Chondrocyte (in vitro differentiated cells): ENCODE results near the gene RARRES2. TPM values are rescaled to one million over a fixed set of nuclear protein-coding genes. Genes with fewer than 3 reads are reported as not detected.

Experiments used
- DNase-seq: peaks from one replicate; pipeline ENCODE4 v3.0.0; 2021; ENCODE audit warnings: mixed read lengths, low spot score
- H3K27ac Mint-ChIP-seq: one replicate; pipeline ENCODE4 v1.8.0; 2021; ENCODE audit warnings: mild to moderate bottlenecking, moderate library complexity, mixed read lengths; ENCODE audit not compliant: unreplicated experiment
- H3K27me3 Mint-ChIP-seq: 2 replicates; pipeline ENCODE4 v1.8.0; 2021; ENCODE audit warnings: low read depth, mixed read lengths
- H3K36me3 Mint-ChIP-seq: 2 replicates; pipeline ENCODE4 v1.8.0; 2021; ENCODE audit warnings: low read depth, mixed read lengths
- H3K4me1 Mint-ChIP-seq: 2 replicates; pipeline ENCODE4 v1.8.0; 2021; ENCODE audit warnings: low read depth, mild to moderate bottlenecking, mixed read lengths
- H3K4me3 Mint-ChIP-seq: one replicate; pipeline ENCODE4 v1.8.0; 2021; ENCODE audit warnings: mild to moderate bottlenecking, moderate library complexity, mixed read lengths; ENCODE audit not compliant: unreplicated experiment
- H3K9me3 Mint-ChIP-seq: 2 replicates; pipeline ENCODE4 v1.8.0; 2021; ENCODE audit warnings: low read depth, mixed read lengths
- total RNA-seq: library from RNA; stranded (reverse); gene quantifications from 3 replicates; pipeline ENCODE4 v1.2.1, GENCODE V29; 2021
- TF ChIP-seq, protein P1 (sequence below): fragments of 200-600 bp; sonication (generic); IDR thresholded peaks from 2 replicates; pipeline ENCODE4 v1.5.0; 2021; ENCODE audit warnings: antibody characterized with exemption, mild to moderate bottlenecking, moderate library complexity

Gene RARRES2
- total RNA-seq, 1 donor from 2014 or later: 1.8 TPM

DNA sequence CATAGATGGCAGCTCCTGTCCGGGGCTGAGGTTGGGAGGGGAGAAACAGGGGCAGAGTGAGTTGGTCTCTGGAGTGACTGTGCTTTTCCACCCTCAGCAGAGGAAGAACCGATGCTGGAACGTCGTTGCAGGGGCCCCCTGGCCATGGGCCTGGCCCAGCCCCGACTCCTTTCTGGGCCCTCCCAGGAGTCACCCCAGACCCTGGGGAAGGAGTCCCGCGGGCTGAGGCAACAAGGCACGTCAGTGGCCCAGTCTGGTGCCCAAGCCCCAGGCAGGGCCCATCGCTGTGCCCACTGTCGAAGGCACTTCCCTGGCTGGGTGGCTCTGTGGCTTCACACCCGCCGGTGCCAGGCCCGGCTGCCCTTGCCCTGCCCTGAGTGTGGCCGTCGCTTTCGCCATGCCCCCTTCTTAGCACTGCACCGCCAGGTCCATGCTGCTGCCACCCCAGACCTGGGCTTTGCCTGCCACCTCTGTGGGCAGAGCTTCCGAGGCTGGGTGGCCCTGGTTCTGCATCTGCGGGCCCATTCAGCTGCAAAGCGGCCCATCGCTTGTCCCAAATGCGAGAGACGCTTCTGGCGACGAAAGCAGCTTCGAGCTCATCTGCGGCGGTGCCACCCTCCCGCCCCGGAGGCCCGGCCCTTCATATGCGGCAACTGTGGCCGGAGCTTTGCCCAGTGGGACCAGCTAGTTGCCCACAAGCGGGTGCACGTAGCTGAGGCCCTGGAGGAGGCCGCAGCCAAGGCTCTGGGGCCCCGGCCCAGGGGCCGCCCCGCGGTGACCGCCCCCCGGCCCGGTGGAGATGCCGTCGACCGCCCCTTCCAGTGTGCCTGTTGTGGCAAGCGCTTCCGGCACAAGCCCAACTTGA, 29.9 kb upstream of the RARRES2 start:
- Mint-ChIP-seq H3K4me1 (peaks cover 36% of the 10 kb centered on the region), H3K27me3 (no peaks in the 10 kb centered on the region), H3K9me3 (no peaks in the 10 kb centered on the region), H3K27ac (peak overlapping the region; percentile 96), H3K36me3 (peaks cover 9% of the 10 kb centered on the region), H3K4me3 (no peak overlapping the region)
- TF ChIP-seq, protein P1, sequence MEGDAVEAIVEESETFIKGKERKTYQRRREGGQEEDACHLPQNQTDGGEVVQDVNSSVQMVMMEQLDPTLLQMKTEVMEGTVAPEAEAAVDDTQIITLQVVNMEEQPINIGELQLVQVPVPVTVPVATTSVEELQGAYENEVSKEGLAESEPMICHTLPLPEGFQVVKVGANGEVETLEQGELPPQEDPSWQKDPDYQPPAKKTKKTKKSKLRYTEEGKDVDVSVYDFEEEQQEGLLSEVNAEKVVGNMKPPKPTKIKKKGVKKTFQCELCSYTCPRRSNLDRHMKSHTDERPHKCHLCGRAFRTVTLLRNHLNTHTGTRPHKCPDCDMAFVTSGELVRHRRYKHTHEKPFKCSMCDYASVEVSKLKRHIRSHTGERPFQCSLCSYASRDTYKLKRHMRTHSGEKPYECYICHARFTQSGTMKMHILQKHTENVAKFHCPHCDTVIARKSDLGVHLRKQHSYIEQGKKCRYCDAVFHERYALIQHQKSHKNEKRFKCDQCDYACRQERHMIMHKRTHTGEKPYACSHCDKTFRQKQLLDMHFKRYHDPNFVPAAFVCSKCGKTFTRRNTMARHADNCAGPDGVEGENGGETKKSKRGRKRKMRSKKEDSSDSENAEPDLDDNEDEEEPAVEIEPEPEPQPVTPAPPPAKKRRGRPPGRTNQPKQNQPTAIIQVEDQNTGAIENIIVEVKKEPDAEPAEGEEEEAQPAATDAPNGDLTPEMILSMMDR: no peak
- no peak for DNase-seq

DNA sequence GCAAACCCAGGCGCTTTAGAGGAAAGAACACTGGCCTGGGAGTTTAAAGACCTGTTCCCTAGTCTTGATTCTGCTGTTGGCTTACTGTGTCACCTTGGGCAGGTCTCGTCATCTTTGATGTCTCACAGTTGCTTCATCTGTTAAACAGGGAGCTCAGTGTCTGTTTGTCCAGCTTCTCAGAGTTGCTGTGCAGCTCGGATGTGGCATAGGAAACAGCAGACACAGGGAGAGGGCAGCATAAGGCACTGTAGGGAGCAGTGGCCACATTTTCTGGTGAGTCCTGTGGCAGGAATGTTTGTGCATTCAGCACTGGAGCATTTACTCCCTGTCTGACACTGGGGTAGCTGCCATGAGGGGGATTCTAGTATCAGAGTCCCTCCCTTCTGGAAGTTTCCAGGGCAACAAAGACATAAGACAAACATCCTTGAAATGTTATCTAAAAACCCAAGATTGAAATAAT, 29.2 kb upstream of the RARRES2 start:
- Mint-ChIP-seq H3K4me1 (peaks cover 29% of the 10 kb centered on the region), H3K27ac (peak overlapping the region; percentile 96), H3K9me3 (no peaks in the 10 kb centered on the region), H3K27me3 (no peaks in the 10 kb centered on the region), H3K4me3 (peak overlapping the region; percentile 95), H3K36me3 (peaks cover 9% of the 10 kb centered on the region)
- no peak for DNase-seq
- TF ChIP-seq, protein P1: peak; percentile 16

DNA sequence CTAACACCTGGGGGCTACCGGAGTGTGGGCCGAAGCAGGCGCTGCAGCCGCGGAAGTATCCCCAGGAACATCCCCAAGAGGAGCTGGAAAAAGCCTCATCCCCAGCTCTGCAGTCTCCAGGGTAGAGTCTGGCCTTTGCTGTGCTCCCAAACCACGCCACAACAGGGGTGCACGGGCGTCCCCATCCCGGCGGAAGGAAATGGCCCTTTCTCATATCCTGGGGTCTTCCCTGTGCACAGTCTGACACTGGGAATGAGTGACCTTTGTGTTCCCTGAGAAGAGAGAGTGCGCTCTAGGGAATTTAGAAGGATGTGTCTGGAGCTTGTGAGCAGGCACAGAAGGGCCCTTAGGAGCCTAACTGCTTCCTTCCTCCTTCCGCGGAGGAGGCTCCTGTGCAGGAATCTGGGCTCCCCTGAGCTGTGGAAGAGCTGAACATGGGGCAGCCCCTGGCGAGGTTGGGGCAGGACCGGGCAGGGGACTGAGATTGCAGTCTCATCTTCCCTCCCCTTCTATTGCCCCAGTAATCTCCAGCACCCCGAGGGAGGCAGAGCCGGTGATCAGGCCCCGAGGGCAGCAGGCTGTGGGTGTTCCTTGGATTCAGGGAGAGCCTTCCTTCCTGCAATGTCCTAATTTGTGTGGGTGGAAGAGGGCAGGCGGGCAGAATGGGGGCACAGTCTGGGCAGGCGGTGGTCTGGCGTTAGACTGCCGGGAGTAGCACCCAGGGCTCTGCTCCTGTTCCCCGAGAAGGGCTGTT, 28.5 kb upstream of the RARRES2 start:
- Mint-ChIP-seq H3K36me3 (peaks cover 9% of the 10 kb centered on the region), H3K9me3 (no peaks in the 10 kb centered on the region), H3K4me3 (peak overlapping the region; percentile 95), H3K27ac (peak overlapping the region; percentile 96), H3K27me3 (no peaks in the 10 kb centered on the region), H3K4me1 (peaks cover 29% of the 10 kb centered on the region)
- TF ChIP-seq, protein P1: no peak
- DNase-seq: no peak

DNA sequence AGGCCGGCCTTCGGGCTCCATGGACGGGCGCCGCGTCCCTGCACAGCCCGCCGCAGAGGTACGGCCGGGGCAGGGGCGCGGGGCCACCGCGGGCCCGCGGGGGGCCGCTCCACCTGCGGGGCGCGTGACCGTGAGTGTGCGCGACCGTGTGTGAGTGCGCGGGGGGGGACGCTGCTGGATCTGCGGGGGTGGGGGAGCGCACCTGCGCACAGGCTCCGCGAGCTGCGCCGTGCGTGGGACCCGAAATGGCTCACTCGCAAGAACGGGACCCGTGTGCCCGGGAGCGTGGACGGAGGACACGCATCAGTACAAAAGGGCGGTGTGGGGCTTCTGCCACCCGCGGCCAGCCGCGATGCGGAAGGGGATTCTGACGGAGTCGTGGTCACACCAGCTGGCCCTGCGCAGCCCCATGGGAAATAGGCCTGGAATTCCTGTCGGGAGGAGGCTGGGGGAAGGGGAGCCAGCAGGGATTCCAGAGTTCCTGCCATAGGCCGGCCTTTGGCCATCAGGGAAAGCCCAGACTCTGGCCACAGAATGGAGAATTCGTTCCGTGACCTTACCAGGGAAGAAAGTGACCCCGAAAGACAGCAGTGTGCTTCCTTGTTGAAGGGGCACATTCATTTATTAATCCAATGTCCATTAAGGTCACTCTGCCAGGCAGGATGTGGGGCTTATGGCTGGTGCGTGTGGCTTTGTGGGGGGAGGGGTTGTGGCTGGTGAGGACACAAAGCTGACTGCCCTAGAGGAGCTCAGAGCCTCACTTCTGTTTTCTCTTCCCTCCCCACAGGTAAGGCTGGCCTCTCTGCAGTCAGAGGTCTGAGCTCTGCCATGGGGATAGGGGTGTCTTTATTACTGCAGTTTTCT, 27.7 kb upstream of the RARRES2 start:
- peaks cover 29% of the 10 kb centered on the region for H3K4me1 Mint-ChIP-seq
- TF ChIP-seq, protein P1: no peak
- no peak for DNase-seq
- H3K27me3 Mint-ChIP-seq: no peaks in the 10 kb centered on the region
- H3K9me3 Mint-ChIP-seq: no peaks in the 10 kb centered on the region
- H3K4me3 Mint-ChIP-seq: peak overlapping the region; percentile 95
- H3K36me3 Mint-ChIP-seq: peaks cover 5% of the 10 kb centered on the region
- peak overlapping the region; percentile 96 for H3K27ac Mint-ChIP-seq
